H9 (cell line): ENCODE measurements around the gene THPO. TPM values are rescaled to one million over a fixed set of nuclear protein-coding genes. Genes with fewer than 3 reads are reported as not detected.
A peak's percentile ranks its signal among the peaks of the same experiment; 100 is the strongest.

Experiments used
- DNase-seq: peaks from one replicate; pipeline ENCODE4 v3.0.0-alpha.2; 2017
- H2AFZ ChIP-seq: one replicate; pipeline ENCODE4 v1.6.1; 2013; ENCODE audit warnings: mild to moderate bottlenecking, low read length, control low read depth, moderate library complexity
- H2AK5ac ChIP-seq: 2 replicates; pipeline ENCODE4 v1.6.1; 2013; ENCODE audit warnings: low read length, control low read depth, mixed read lengths; ENCODE audit not compliant: insufficient read length
- H2BK120ac ChIP-seq: one replicate; pipeline ENCODE4 v1.6.1; 2013; ENCODE audit warnings: low read depth, mild to moderate bottlenecking, low read length, control low read depth, inconsistent platforms; ENCODE audit not compliant: poor library complexity, severe bottlenecking
- H2BK12ac ChIP-seq: 2 replicates; pipeline ENCODE4 v1.6.1; 2013; ENCODE audit warnings: low read length, control low read depth, mixed read lengths, low read depth; ENCODE audit not compliant: insufficient read length
- H2BK15ac ChIP-seq: 2 replicates; pipeline ENCODE4 v1.6.1; 2013; ENCODE audit warnings: low read depth, low read length, control low read depth
- H2BK20ac ChIP-seq: one replicate; pipeline ENCODE4 v1.6.1; 2013; ENCODE audit warnings: low read depth, mild to moderate bottlenecking, low read length, control low read depth, inconsistent platforms; ENCODE audit not compliant: poor library complexity, severe bottlenecking
- H2BK5ac ChIP-seq: 2 replicates; pipeline ENCODE4 v1.6.1; 2013; ENCODE audit warnings: low read length, control low read depth, mixed read lengths; ENCODE audit not compliant: insufficient read length
- H3K14ac ChIP-seq: 2 replicates; pipeline ENCODE4 v1.6.1; 2013; ENCODE audit warnings: low read length, control low read depth; ENCODE audit not compliant: insufficient read depth
- H3K18ac ChIP-seq: 2 replicates; pipeline ENCODE4 v1.6.1; 2013; ENCODE audit warnings: low read depth, mild to moderate bottlenecking, mixed read lengths, low read length, control low read depth; ENCODE audit not compliant: insufficient read length
- H3K23ac ChIP-seq: 2 replicates; pipeline ENCODE4 v1.6.1; 2013; ENCODE audit warnings: low read length, control low read depth, mixed read lengths, low read depth; ENCODE audit not compliant: insufficient read length
- H3K23me2 ChIP-seq: 2 replicates; pipeline ENCODE4 v1.6.1; 2013; ENCODE audit warnings: low read depth, mild to moderate bottlenecking, mixed read lengths, low read length, control low read depth; ENCODE audit not compliant: insufficient read length, poor library complexity, severe bottlenecking
- H3K27ac ChIP-seq: 2 replicates; pipeline ENCODE4 v1.5.1; 2013; ENCODE audit warnings: low read length, control low read depth, mixed read lengths, low read depth; ENCODE audit not compliant: insufficient read length
- H3K27me3 ChIP-seq: 2 replicates; pipeline ENCODE4 v1.6.1; 2013; ENCODE audit warnings: low read length, control low read depth, inconsistent platforms; ENCODE audit not compliant: insufficient read depth
- H3K4ac ChIP-seq: 2 replicates; pipeline ENCODE4 v1.6.1; 2013; ENCODE audit warnings: low read depth, mild to moderate bottlenecking, control low read depth, inconsistent platforms, low read length, moderate library complexity
- H3K4me1 ChIP-seq: 2 replicates; pipeline ENCODE4 v1.6.1; 2013; ENCODE audit warnings: low read length, control low read depth, inconsistent platforms; ENCODE audit not compliant: insufficient read depth
- H3K4me2 ChIP-seq: 2 replicates; pipeline ENCODE4 v1.6.1; 2013; ENCODE audit warnings: low read length, control low read depth, mixed read lengths; ENCODE audit not compliant: insufficient read length, insufficient read depth
- H3K56ac ChIP-seq: 2 replicates; pipeline ENCODE4 v1.6.1; 2013; ENCODE audit warnings: low read depth, mild to moderate bottlenecking, mixed read lengths, low read length, control low read depth; ENCODE audit not compliant: insufficient read length
- H3K79me1 ChIP-seq: 2 replicates; pipeline ENCODE4 v1.6.1; 2013; ENCODE audit warnings: low read depth, mild to moderate bottlenecking, moderate library complexity, low read length, control low read depth, inconsistent platforms; ENCODE audit not compliant: insufficient read depth, poor library complexity, severe bottlenecking
- H3K79me2 ChIP-seq: 2 replicates; pipeline ENCODE4 v1.6.1; 2013; ENCODE audit warnings: low read length, control low read depth, inconsistent platforms; ENCODE audit not compliant: insufficient read depth
- H3K9ac ChIP-seq: 2 replicates; pipeline ENCODE4 v1.6.1; 2013; ENCODE audit warnings: low read length, control low read depth, mixed read lengths; ENCODE audit not compliant: insufficient read length; ENCODE audit errors: extremely low read depth
- H3K9me3 ChIP-seq: one replicate; pipeline ENCODE4 v1.6.1; 2013; ENCODE audit warnings: low read depth, low read length, inconsistent platforms; ENCODE audit not compliant: control insufficient read depth
- H3T11ph ChIP-seq: one replicate; pipeline ENCODE4 v1.6.1; 2013; ENCODE audit warnings: mild to moderate bottlenecking, low read length, control low read depth, inconsistent platforms
- H4K20me1 ChIP-seq: one replicate; pipeline ENCODE4 v1.6.1; 2013; ENCODE audit not compliant: control insufficient read depth, insufficient read length, insufficient read depth
- H4K5ac ChIP-seq: 2 replicates; pipeline ENCODE4 v1.6.1; 2013; ENCODE audit warnings: low read depth, mild to moderate bottlenecking, mixed read lengths, low read length, control low read depth; ENCODE audit not compliant: insufficient read length
- H4K8ac ChIP-seq: replicated peaks from 2 replicates; pipeline ENCODE4 v1.6.1; 2013; ENCODE audit warnings: low read length, control low read depth, mixed read lengths, low read depth; ENCODE audit not compliant: insufficient read length
- H4K91ac ChIP-seq: 2 replicates; pipeline ENCODE4 v1.6.1; 2013; ENCODE audit warnings: low read depth, mild to moderate bottlenecking, moderate library complexity, mixed read lengths, low read length, control low read depth; ENCODE audit not compliant: insufficient read length
- H3K27ac Mint-ChIP-seq, 3 experiments: 2 replicates in 2 of 3; 3 replicates in 1 of 3; pipeline ENCODE4 v1.8.0; 2020 to 2021; ENCODE audit warnings: mixed read lengths in 3 of 3, mild to moderate bottlenecking in 1 of 3, moderate library complexity in 1 of 3
- H3K27me3 Mint-ChIP-seq: 2 replicates; pipeline ENCODE4 v1.8.0; 2021; ENCODE audit warnings: low read depth, mild to moderate bottlenecking, moderate library complexity, mixed read lengths
- H3K36me3 Mint-ChIP-seq, 3 experiments: 2 replicates in 2 of 3; 3 replicates in 1 of 3; pipeline ENCODE4 v1.8.0; 2020 to 2021; ENCODE audit warnings: low read depth in 3 of 3, mixed read lengths in 3 of 3; ENCODE audit not compliant: insufficient read depth in 1 of 3
- H3K4me1 Mint-ChIP-seq, 2 experiments: 2 replicates each; pipeline ENCODE4 v1.8.0; 2020; ENCODE audit warnings: mixed read lengths in 2 of 2
- H3K4me3 Mint-ChIP-seq, 2 experiments: 2 replicates in 1 of 2; 3 replicates in 1 of 2; pipeline ENCODE4 v1.8.0; 2020 to 2021; ENCODE audit warnings: mild to moderate bottlenecking in 2 of 2, mixed read lengths in 2 of 2, moderate library complexity in 1 of 2
- H3K9me3 Mint-ChIP-seq, 2 experiments: 2 replicates in 1 of 2; 3 replicates in 1 of 2; pipeline ENCODE4 v1.8.0; 2020; ENCODE audit warnings: mild to moderate bottlenecking in 2 of 2, mixed read lengths in 2 of 2, moderate library complexity in 1 of 2
- WGBS: extraction: QIAGEN DNeasy Blood & Tissue Kit; methylation state at CpG from one replicate; pipeline ENCODE4 v1.1.7; 2013; ENCODE audit warnings: missing lambda C conversion rate, low lambda C conversion rate, mixed read lengths; ENCODE audit not compliant: insufficient read length; ENCODE audit errors: extremely low coverage; 5-methylcytosine and 5-hydroxymethylcytosine counted together
- total RNA-seq: library from RNA; stranded (reverse); gene quantifications from 2 replicates; pipeline ENCODE4 v1.2.1, GENCODE V29; 2021
- TF ChIP-seq, protein P1 (sequence below): fragments of 200-600 bp; sonication (generic); conservative IDR thresholded peaks from 3 replicates; pipeline ENCODE4 v1.8.0; 2021; ENCODE audit warnings: antibody characterized with exemption, mild to moderate bottlenecking

THPO gene
- total RNA-seq, 1 experiment from 2014 or later = 0.85 TPM

DNA sequence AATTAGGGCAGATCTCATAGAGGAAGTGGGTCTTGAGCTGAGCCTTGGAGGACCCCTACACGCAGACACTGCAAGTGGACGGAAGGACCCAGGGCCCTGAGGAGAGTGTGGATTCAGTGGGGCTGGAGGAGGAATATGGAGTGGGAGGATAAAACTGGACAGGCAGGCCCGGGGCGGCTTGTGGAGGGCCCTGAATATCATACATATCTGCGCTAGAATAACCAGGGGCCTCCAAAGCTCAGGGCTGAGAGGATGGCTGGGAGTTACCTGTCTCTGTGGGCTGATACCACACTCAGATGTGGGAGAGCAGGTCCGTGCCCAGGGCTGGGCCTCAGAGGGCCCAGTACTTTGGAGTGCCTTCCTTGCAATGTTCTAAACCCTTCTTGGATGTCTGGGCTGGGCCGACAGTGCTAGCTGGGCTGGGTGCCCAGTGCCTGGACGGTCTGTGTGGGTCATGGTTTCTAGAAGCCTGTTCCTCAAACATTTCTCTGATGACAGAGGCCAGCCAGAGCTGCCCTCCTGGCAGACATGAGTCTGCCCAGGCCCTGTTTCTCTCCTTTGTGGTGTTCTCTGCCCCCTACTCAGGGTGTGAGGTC lies 31.4 kb upstream of the THPO start:
- WGBS = no CpG with 5 or more reads among the region's 8 CpGs
- Histone ChIP-seq H3K9me3 (no peaks in the 10 kb centered on the region), H3K14ac (no peak overlapping the region), H2BK20ac (no peak overlapping the region), H4K20me1 (no peaks in the 10 kb centered on the region), H3K23me2 (no peaks in the 10 kb centered on the region), H3K27me3 (no peaks in the 10 kb centered on the region), H3K79me1 (no peaks in the 10 kb centered on the region), H2BK15ac (no peak overlapping the region), H2BK5ac (no peak overlapping the region), H2BK12ac (no peak overlapping the region), H3K27ac (no peak overlapping the region), H3K56ac (no peak overlapping the region), H2AFZ (no peak overlapping the region), H3K4me1 (no peaks in the 10 kb centered on the region), H3K79me2 (no peaks in the 10 kb centered on the region), H3K18ac (no peak overlapping the region), H4K91ac (no peak overlapping the region), H2BK120ac (no peak overlapping the region), H2AK5ac (no peak overlapping the region), H4K8ac (no peak overlapping the region), H3K9ac (no peak overlapping the region), H4K5ac (no peak overlapping the region), H3K4ac (no peak overlapping the region), H3K23ac (no peak overlapping the region), H3K4me2 (no peak overlapping the region), H3T11ph (no peak overlapping the region)
- H3K9me3 Mint-ChIP-seq = no peaks in the 10 kb centered on the region
- no peak for DNase-seq
- H3K4me1 Mint-ChIP-seq = peaks cover 3 to 5% of the 10 kb centered on the region in 2 experiments; a peak in 3 of 4 replicates
- TF ChIP-seq, protein P1, sequence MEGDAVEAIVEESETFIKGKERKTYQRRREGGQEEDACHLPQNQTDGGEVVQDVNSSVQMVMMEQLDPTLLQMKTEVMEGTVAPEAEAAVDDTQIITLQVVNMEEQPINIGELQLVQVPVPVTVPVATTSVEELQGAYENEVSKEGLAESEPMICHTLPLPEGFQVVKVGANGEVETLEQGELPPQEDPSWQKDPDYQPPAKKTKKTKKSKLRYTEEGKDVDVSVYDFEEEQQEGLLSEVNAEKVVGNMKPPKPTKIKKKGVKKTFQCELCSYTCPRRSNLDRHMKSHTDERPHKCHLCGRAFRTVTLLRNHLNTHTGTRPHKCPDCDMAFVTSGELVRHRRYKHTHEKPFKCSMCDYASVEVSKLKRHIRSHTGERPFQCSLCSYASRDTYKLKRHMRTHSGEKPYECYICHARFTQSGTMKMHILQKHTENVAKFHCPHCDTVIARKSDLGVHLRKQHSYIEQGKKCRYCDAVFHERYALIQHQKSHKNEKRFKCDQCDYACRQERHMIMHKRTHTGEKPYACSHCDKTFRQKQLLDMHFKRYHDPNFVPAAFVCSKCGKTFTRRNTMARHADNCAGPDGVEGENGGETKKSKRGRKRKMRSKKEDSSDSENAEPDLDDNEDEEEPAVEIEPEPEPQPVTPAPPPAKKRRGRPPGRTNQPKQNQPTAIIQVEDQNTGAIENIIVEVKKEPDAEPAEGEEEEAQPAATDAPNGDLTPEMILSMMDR = no peak
- no peak overlapping the region for H3K4me3 Mint-ChIP-seq
- H3K27me3 Mint-ChIP-seq = no peaks in the 10 kb centered on the region; the same call in none of the 2 replicates
- H3K27ac Mint-ChIP-seq = peak overlapping the region in 2 of 3 experiments; percentile 75 to 77; a peak in 2 of 7 replicates
- no peaks in the 10 kb centered on the region for H3K36me3 Mint-ChIP-seq
